DOHH2 (cell line): ENCODE measurements around the gene KLHL14.

Experiments
- CTCF ChIP-seq: fragments of 200-600 bp; sonication (generic); IDR thresholded peaks from one replicate; pipeline ENCODE4 v1.5.1; 2014; ENCODE audit warnings: antibody characterized with exemption, mild to moderate bottlenecking, low read depth, low read length; ENCODE audit not compliant: poor library complexity, severe bottlenecking
- EZH2phosphoT487 ChIP-seq: fragments of 200-600 bp; sonication (generic); IDR thresholded peaks from 2 replicates; pipeline ENCODE4 v1.6.1; 2017; ENCODE audit warnings: borderline replicate concordance, mild to moderate bottlenecking, antibody characterized with exemption, low read length, moderate library complexity, mixed read lengths

GRCh38 chr18:32712860-32713259, 60.0 kb downstream of the KLHL14 start:
- no peak for TF ChIP-seq CTCF
- no peak for TF ChIP-seq EZH2phosphoT487
